ENCODE results near the gene IL11RA.

Gene IL11RA

DNA sequence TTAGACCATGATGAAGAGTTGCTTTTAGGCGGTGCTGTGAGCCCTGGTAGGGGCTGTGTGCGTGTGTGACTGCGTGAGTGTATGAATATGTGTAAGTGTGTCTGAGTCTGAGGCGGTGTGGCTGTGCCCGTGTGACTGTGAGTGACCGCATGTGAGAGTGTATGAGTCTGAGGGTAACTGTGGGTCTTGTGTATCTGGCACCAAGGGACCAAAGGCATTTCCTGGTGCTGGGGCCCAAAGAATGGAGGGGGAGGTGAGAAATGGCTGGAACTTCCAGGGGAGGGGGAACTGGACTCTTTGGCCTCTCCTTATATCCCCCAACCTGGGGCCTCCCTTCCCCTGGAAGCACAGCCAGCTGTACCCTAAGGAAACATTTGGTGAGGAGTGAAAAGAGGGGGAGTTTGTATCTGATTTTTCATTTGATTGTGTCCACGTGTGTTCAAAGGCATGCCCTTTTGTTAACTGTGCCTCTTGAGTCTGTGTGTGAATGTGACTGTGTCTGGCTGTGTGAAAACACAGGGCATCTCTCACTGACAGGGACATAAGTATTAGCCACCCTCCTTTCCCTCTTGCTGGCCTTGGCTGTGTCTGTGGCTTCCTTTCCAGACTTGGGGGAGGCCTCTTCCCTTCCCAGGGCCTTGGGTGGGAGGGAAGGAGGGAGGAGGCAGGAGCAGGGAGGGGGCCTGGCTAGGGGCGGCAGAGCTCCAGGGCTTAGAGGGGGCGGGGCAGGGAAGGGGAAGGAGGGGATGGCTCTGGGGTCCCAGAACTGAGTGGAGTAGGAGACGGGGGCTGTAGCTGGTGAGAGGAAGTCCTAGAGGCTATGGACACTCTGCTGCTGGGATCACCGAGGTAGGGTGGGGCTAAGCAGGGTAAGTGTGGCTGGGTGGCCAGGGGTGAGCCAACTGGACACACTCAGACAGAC is 1.4 kb downstream of the IL11RA start:
- FAIRE-seq (no peak), DNase-seq (ENCODE audit: insufficient read length, low spot score) (no peak)
- TF ChIP-seq POLR2A (IDR thresholded peaks at IDR 0.05; ENCODE audit: low read depth, low read length) = no peak

DNA sequence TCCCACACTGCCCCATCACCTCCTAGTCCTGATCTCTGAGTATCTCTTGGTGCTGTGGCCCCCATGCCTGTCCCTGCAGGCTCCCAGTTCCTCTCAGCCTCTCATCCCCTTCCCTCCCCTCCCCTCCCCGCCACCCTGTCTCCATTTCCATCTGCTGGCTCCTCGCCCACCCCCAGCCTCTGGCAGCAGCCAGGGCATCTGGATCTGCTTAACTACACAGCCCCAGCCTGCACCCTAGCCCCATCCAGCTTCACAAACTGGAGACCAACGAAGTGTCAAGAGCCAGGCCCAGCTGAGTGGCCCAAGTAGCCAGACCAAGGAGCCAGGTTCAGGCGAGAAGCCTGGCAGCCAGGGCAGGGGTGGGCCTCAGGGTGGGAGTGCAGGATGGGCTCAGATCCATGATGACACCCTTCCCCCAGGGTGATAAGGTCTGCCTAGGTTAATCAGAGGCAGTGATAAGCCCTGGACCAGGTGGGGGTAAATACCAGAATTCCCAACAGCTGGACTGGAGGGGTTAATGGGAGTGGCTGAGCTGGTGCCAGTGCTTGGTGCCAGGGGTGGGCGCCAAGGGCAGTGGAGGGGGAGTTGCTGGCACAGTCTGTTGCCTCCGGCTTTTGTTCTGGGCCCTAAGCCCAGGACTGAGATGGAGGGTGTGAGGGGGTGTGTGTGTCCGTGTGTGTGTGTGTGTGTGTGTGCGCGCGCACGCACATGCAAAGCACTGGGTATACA is 2.5 kb downstream of the IL11RA start:
- DNase-seq (ENCODE audit: insufficient read length, low spot score) (no peak), FAIRE-seq (no peak)
- no peak for TF ChIP-seq POLR2A (IDR thresholded peaks at IDR 0.05; ENCODE audit: low read depth, low read length)

DNA sequence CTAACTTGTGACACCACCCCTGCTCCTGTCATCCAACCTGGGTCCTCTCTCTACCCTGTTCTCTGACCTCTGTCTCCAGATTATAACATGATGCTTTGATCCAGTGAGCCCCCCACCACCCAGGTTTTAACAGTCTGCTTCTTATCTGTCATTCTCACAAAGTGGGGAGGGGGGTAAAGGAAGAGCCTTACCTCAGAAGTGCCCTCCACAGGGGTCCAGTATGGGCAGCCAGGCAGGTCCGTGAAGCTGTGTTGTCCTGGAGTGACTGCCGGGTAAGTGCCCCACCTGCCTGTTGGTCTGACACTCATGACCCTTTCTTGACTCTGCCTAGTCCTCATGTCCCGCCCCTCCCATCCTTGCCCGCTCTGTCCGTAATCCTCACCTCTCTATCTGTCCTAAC is 3.4 kb downstream of the IL11RA start:
- no peak for FAIRE-seq
- no peak for DNase-seq (ENCODE audit: insufficient read length, low spot score)
- no peak for TF ChIP-seq POLR2A (IDR thresholded peaks at IDR 0.05; ENCODE audit: low read depth, low read length)

- DNase-seq (ENCODE audit: insufficient read length, low spot score) = no peak
- FAIRE-seq = no peak
- no peak for TF ChIP-seq POLR2A (IDR thresholded peaks at IDR 0.05; ENCODE audit: low read depth, low read length)
Observed at GRCh38 chr9:34656992-34657391, 5.0 kb downstream of the IL11RA start.

GRCh38 chr9:34658461-34658860 is 6.5 kb downstream of the IL11RA start:
- no peak for TF ChIP-seq POLR2A (IDR thresholded peaks at IDR 0.05; ENCODE audit: low read depth, low read length)
- DNase-seq (ENCODE audit: insufficient read length, low spot score) (no peak), FAIRE-seq (no peak)

- no peak for FAIRE-seq
- no peak for DNase-seq (ENCODE audit: insufficient read length, low spot score)
- no peak for TF ChIP-seq POLR2A (IDR thresholded peaks at IDR 0.05; ENCODE audit: low read depth, low read length)
Observed at GRCh38 chr9:34659592-34660253, 7.7 kb downstream of the IL11RA start.

DNA sequence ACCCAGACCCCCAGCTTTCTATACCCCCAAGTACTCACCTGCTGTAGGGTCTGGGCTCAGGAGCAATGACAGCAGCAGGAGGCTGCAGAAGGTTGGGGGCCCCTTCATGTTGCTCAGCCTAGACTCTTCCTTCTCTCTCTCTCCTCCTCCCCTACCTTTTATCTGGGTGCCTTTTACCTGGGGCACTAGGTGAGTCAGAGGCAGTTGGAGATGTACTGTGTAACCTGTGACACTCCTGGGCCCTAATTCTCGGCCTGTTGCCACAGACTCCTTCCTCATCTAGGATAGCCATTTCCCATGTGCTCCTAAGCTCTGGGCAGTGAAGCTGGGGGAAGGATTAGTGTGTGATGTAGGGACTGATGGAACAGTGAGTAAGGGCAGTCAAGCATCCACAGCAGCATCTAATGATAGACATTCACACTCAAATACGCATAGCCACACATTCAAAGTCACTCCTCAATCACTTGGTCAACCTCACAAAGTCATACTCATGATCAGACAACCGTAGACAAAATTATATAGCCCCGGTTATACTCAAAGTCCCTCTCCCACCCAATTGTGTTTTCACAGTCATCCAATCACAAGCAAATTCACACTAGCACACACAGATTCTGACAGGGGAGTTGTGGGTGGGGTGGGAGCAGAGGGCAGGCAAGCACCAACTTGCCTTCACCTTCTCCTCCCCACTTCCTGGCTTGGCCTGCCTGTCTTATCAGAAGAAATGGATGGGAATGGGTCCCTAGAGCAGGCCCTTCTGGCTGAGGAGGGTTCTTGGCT is 10.7 kb downstream of the IL11RA start, which contains the start of gene CCL27:
CCL27 (minus strand) TSS at position 132 of the 777 bp plus-strand sequence; CDS start at position 108, 24 bp downstream.
- no peak for TF ChIP-seq POLR2A (IDR thresholded peaks at IDR 0.05; ENCODE audit: low read depth, low read length)
- FAIRE-seq (no peak), DNase-seq (ENCODE audit: insufficient read length, low spot score) (no peak)

DNA sequence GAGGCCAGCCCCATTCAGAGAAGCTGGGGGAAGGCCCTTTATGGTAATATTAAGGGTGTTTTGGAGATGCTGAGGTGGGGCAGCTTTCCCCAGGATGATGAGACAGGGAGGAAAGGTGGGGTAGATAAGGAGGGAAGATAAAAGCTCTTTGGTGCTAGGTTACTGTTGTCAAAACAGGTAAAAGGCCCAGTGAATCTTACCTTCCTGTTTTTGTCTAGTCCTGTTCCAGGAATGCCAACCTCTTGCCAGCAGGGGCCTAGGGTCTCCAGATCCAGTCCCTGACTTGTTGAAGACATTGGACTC is 11.3 kb downstream of the IL11RA start:
- no peak for DNase-seq (ENCODE audit: insufficient read length, low spot score)
- TF ChIP-seq POLR2A (IDR thresholded peaks at IDR 0.05; ENCODE audit: low read depth, low read length) = no peak
- FAIRE-seq = no peak

DNA sequence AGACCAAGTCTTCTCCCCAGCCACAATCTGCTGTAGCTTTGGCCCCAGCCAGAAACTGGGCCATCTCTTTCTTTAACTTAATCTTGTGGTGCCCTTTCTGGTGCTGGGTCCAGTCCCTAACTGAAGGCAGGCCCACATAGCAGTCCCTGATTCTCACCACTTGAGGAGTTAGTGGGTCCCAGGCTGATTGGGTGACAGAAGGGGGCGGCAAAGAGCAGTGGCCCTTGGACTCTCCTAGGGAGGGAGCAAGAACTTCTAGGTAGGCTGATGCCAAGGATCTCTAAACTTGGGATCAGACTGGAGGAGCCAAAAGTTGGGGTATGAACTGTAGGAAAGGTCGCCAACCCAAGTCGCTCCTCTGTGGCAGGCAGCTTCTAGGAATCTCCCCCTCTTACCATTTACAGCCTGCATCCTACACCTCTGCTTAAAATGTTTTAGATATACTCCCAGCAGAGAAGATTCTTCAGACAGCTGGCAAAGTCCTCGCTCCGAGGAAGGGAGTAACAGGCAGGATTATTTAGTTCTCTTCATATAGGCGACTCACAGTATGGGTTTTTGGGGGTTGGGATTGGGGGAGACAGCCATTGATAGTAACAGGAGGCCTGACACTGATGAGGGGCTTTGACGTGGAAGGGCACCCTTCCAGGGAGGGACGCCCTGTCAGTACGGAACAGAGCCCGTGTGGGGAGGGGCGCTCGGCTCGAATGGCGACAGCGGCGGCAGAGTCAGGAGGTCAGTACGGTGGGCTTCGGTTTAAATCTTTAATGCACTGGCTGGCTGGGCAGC is 12.5 kb downstream of the IL11RA start:
- FAIRE-seq = no peak
- DNase-seq (ENCODE audit: insufficient read length, low spot score) = peak; percentile 45
- no peak for TF ChIP-seq POLR2A (IDR thresholded peaks at IDR 0.05; ENCODE audit: low read depth, low read length)

- DNase-seq (ENCODE audit: insufficient read length, low spot score) (no peak), FAIRE-seq (no peak)
- TF ChIP-seq POLR2A (IDR thresholded peaks at IDR 0.05; ENCODE audit: low read depth, low read length) = no peak
Observed at GRCh38 chr9:34665067-34665380, 13.0 kb downstream of the IL11RA start.

DNA sequence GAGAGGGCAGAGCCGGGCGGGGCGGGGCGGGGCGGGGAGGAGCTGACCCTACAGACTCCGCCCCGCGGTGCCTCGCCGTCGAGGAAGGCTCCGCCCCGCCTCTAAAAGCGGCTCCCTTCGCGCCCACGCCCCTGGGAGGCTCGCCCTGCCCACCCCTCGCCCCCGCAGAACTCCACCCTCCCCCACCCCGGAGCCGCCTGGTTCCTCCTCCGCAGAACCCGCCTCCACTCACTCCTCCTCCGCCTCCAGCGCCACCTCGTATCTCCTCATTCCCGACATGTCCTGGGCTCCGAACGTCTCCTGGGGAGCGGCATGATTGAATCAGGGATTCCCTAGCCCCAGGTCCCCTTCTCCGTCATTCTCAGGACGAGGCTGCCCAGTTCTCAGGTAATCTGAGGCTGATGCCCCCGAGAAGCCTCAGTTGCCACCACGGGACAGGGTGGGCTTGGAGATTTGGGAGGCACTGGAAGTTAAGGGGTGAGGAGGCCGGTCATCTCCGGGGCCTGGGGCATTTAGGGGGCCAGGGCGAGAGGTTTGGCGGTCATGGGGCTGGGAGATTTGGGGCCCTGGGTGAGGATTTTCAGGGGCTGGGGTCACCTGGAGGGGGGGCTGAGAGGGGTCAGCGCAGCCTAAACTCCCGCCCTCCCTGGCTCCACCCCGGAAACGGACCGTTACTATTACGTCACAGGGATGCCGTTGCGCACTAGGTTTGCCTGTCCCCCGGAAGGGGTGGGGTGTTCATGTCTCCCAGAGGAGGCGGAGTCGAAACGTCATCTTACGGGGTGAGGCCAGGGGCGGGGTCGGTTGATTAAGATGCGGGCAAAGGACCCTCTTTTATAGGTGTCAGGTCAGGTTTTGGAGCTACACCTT is 13.6 kb downstream of the IL11RA start:
- DNase-seq (ENCODE audit: insufficient read length, low spot score) (peak; percentile 77), FAIRE-seq (peak; percentile 80)
- TF ChIP-seq POLR2A (IDR thresholded peaks at IDR 0.05; ENCODE audit: low read depth, low read length) = peak; percentile 74
